GM19043 (cell line): ENCODE results near the gene LDAH.
"Not testable (repeated sequence)": the region's sequence is repeated elsewhere in the genome, so short reads cannot be mapped to it uniquely, and the experiment has no call there.

Experiments
- ATAC-seq: cut with Tn5 transposase; IDR thresholded peaks from one replicate; pipeline ENCODE4 v1.9.1; 2021; ENCODE audit warnings: low read depth; ENCODE audit not compliant: unreplicated experiment

LDAH gene

GRCh38 chr2:20793944-20794343 lies 29.0 kb downstream of the LDAH start:
- not testable (repeated sequence) for ATAC-seq

- ATAC-seq, result peak; percentile 81
Measured at GRCh38 chr2:20781656-20782265, 41.1 kb downstream of the LDAH start.

GRCh38 chr2:20771299-20771698 lies 51.6 kb downstream of the LDAH start:
- no peak for ATAC-seq

- ATAC-seq, result no peak
Measured at GRCh38 chr2:20766798-20767644, 55.9 kb downstream of the LDAH start.

GRCh38 chr2:20766213-20766612 lies 56.7 kb downstream of the LDAH start:
- no peak for ATAC-seq

- no peak for ATAC-seq
Measured at GRCh38 chr2:20762945-20763683, 59.8 kb downstream of the LDAH start.

GRCh38 chr2:20759487-20759886 lies 63.4 kb downstream of the LDAH start:
- peak; percentile 6 for ATAC-seq

GRCh38 chr2:20758997-20759396 lies 63.9 kb downstream of the LDAH start:
- peak; percentile 91 for ATAC-seq

GRCh38 chr2:20757405-20758090 lies 65.4 kb downstream of the LDAH start:
- ATAC-seq, result no peak

GRCh38 chr2:20755132-20755800 lies 67.6 kb downstream of the LDAH start:
- ATAC-seq, result no peak

GRCh38 chr2:20752293-20752692 lies 70.6 kb downstream of the LDAH start:
- ATAC-seq, result no peak

GRCh38 chr2:20747317-20747716 lies 75.6 kb downstream of the LDAH start:
- no peak for ATAC-seq

GRCh38 chr2:20745924-20746555 lies 76.9 kb downstream of the LDAH start:
- ATAC-seq, result no peak

GRCh38 chr2:20744366-20745335 lies 78.2 kb downstream of the LDAH start:
- ATAC-seq, result peak; percentile 97

GRCh38 chr2:20738772-20739171 lies 84.1 kb downstream of the LDAH start:
- ATAC-seq, result no peak

- peak; percentile 96 for ATAC-seq
Measured at GRCh38 chr2:20737505-20737904, 85.4 kb downstream of the LDAH start.

- no peak for ATAC-seq
Measured at GRCh38 chr2:20728114-20728758, 94.7 kb downstream of the LDAH start.

- ATAC-seq, result no peak
Measured at GRCh38 chr2:20726913-20727312, 96.0 kb downstream of the LDAH start.
